Transverse colon (tissue), 3 donors: ENCODE measurements around the gene AKT3.

Source experiments
- CTCF ChIP-seq, 5 experiments: fragments of 200-600 bp in 3 of 5; fragments of 450-650 bp in 2 of 5; sonication (generic) in 3 of 5; IDR thresholded peaks; 1 replicate in 2 of 5; 2 replicates in 3 of 5; pipeline ENCODE4 v1.5.1; 2016 to 2017; ENCODE audit warnings: antibody characterized with exemption in 5 of 5, inconsistent platforms in 3 of 5, mild to moderate bottlenecking in 2 of 5, moderate library complexity in 1 of 5
- POLR2A ChIP-seq: fragments of 450-650 bp; IDR thresholded peaks from one replicate; pipeline ENCODE4 v1.6.1; 2016; ENCODE audit warnings: antibody characterized with exemption, mild to moderate bottlenecking, moderate library complexity

DNA sequence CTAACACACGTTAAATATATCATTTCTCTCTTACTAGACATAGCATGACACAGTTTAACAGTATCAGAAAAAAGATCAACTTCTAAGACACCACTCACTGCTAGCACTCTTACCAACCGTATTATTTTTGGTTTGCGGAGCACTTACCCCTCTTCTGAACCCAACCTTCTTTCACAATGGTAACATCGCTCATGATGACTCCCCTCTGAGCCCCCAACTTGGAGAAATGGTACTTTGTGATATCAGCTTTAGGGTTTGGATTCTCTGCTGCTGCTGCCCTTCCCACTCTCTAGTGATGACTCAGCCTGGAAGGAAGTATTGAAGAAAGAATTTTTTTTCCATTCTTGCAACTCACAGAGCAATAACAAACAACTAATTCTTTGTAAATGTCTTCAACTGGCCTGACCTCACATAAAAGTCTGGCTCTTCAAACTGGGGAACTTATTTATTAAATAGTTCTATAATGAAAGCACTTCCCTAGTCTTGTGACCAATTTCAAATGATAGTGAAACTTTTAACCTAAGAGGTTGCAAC is 7.0 kb downstream of the AKT3 start:
- TF ChIP-seq POLR2A, result no peak
- TF ChIP-seq CTCF (IDR thresholded peaks at IDR 0.05), result no peak
